Left renal pelvis (tissue), 4 donors: Measurements from ENCODE around the gene EDIL3. TPM values are rescaled to one million over a fixed set of nuclear protein-coding genes. Genes with fewer than 3 reads are reported as not detected.
"Not testable (repeated sequence)": the region's sequence is repeated elsewhere in the genome, so short reads cannot be mapped to it uniquely, and the experiment has no call there.

ENCODE experiments used
- DNase-seq, 4 donors: peaks; one replicate each; pipeline ENCODE4 v3.0.0-alpha.2; 2013; ENCODE audit warnings: low read depth in 4 of 4, low spot score in 3 of 4
- polyA plus RNA-seq, 4 donors: library from polyadenylated mRNA; unstranded; fragments of 120-200 nt; gene quantifications; one replicate each; pipeline ENCODE4 v1.2.1, GENCODE V29; 2013; ENCODE audit not compliant: insufficient read length in 4 of 4

The EDIL3 gene
- polyA plus RNA-seq, 4 donors, result 19.0 to 65.3 (median 54.6) TPM

GRCh38 chr5:84379749-84380148 lies 4.9 kb downstream of the EDIL3 start:
- no peak for DNase-seq

GRCh38 chr5:84378961-84379360 lies 5.7 kb downstream of the EDIL3 start:
- no peak for DNase-seq

- DNase-seq, result no peak
Observed at GRCh38 chr5:84378420-84378819, 6.3 kb downstream of the EDIL3 start.

- no peak for DNase-seq
Observed at GRCh38 chr5:84376346-84376745, 8.3 kb downstream of the EDIL3 start.

GRCh38 chr5:84374568-84374967 lies 10.1 kb downstream of the EDIL3 start:
- no peak for DNase-seq

GRCh38 chr5:84373506-84373905 lies 11.2 kb downstream of the EDIL3 start:
- no peak for DNase-seq

- DNase-seq, result no peak
Observed at GRCh38 chr5:84372066-84372695, 12.5 kb downstream of the EDIL3 start.

- DNase-seq, result no peak
Observed at GRCh38 chr5:84370176-84370575, 14.5 kb downstream of the EDIL3 start.

- DNase-seq, result no peak
Observed at GRCh38 chr5:84364043-84364442, 20.6 kb downstream of the EDIL3 start.

GRCh38 chr5:84362061-84362720 lies 22.5 kb downstream of the EDIL3 start:
- no peak for DNase-seq

GRCh38 chr5:84361572-84361971 lies 23.1 kb downstream of the EDIL3 start:
- DNase-seq, result no peak

GRCh38 chr5:84360056-84360455 lies 24.6 kb downstream of the EDIL3 start:
- no peak for DNase-seq

GRCh38 chr5:84354101-84354500 lies 30.6 kb downstream of the EDIL3 start:
- DNase-seq, result no peak

- DNase-seq, result no peak
Observed at GRCh38 chr5:84344788-84345187, 39.9 kb downstream of the EDIL3 start.

- DNase-seq, result no peak
Observed at GRCh38 chr5:84343171-84343570, 41.5 kb downstream of the EDIL3 start.

- no peak for DNase-seq
Observed at GRCh38 chr5:84332106-84332505, 52.6 kb downstream of the EDIL3 start.

GRCh38 chr5:84327591-84327990 lies 57.1 kb downstream of the EDIL3 start:
- DNase-seq, result no peak

- no peak for DNase-seq
Observed at GRCh38 chr5:84322646-84323045, 62.0 kb downstream of the EDIL3 start.

GRCh38 chr5:84317826-84318225 lies 66.9 kb downstream of the EDIL3 start:
- DNase-seq, result not testable (repeated sequence)

- not testable (repeated sequence) for DNase-seq
Observed at GRCh38 chr5:84312280-84312679, 72.4 kb downstream of the EDIL3 start.

GRCh38 chr5:84309850-84310249 lies 74.8 kb downstream of the EDIL3 start:
- not testable (repeated sequence) for DNase-seq

- no peak for DNase-seq
Observed at GRCh38 chr5:84306601-84307000, 78.1 kb downstream of the EDIL3 start.

GRCh38 chr5:84304599-84304998 lies 80.1 kb downstream of the EDIL3 start:
- DNase-seq, result no peak
